Panc1 (cell line): Measurements from ENCODE around the gene SMTN. TPM values are rescaled to one million over a fixed set of nuclear protein-coding genes. Genes with fewer than 3 reads are reported as not detected.

Experiments
- ATAC-seq: fragments of 200-7000 bp; cut with Tn5 transposase; 2 replicates; pipeline ENCODE4 v1.9.1; 2020; ENCODE audit warnings: mild to moderate bottlenecking, moderate library complexity
- BruUV-seq: library from RNA; stranded (reverse); fragments of 400-500 nt; replicated peaks from 2 replicates; lab custom pipeline; 2021; lab: Mats Ljungman, UMichigan
- CTCF ChIA-PET: fragments of 300-600 bp; sonication (Branson Sonifier 250); formaldehyde crosslinking; loops from one replicate; lab custom pipeline; 2022; ENCODE audit warnings: antibody characterized with exemption; lab: Charles Lee
- POLR2A ChIA-PET: fragments of 300-600 bp; sonication (Branson Sonifier 250); formaldehyde crosslinking; loops from one replicate; lab custom pipeline; 2022; ENCODE audit warnings: antibody characterized with exemption; lab: Charles Lee
- DNase-seq: peaks from one replicate; pipeline ENCODE4 v3.0.0-alpha.2; 2010; ENCODE audit warnings: low read depth, low spot score
- H3K27ac ChIP-seq: 2 replicates; pipeline ENCODE4 v1.5.1; 2011; ENCODE audit warnings: mild to moderate bottlenecking, low read length, inconsistent platforms
- H3K27me3 ChIP-seq: fragments of 200-500 bp; sonication (Bioruptor generic); 2 replicates; pipeline ENCODE4 v1.6.0; 2014; ENCODE audit warnings: low read length, inconsistent platforms; ENCODE audit not compliant: control insufficient read depth, insufficient read depth
- H3K36me3 ChIP-seq: fragments of 200-500 bp; sonication (Bioruptor generic); 2 replicates; pipeline ENCODE4 v1.5.1; 2014; ENCODE audit warnings: inconsistent platforms, mild to moderate bottlenecking, low read length, moderate library complexity; ENCODE audit not compliant: control insufficient read depth, insufficient read depth
- H3K4me1 ChIP-seq: 2 replicates; pipeline ENCODE4 v1.5.1; 2011; ENCODE audit warnings: inconsistent platforms, mild to moderate bottlenecking, low read length, moderate library complexity; ENCODE audit not compliant: control insufficient read depth, insufficient read depth
- H3K4me3 ChIP-seq, 2 experiments: 2 replicates each; pipeline ENCODE4 v1.5.1; 2011 to 2012; ENCODE audit warnings: low read depth in 2 of 2, low read length in 2 of 2, mild to moderate bottlenecking in 2 of 2, inconsistent platforms in 1 of 2, moderate library complexity in 1 of 2
- H3K9me3 ChIP-seq: fragments of 200-500 bp; sonication (Bioruptor generic); 2 replicates; pipeline ENCODE4 v1.5.1; 2014; ENCODE audit warnings: low read depth, mild to moderate bottlenecking, inconsistent platforms, low read length, moderate library complexity; ENCODE audit not compliant: control insufficient read depth, insufficient read depth
- POLR2AphosphoS5 ChIP-seq: IDR thresholded peaks from 2 replicates; pipeline ENCODE4 v1.6.1; 2012; ENCODE audit warnings: mild to moderate bottlenecking, low read depth, low read length, moderate library complexity
- REST ChIP-seq, 2 experiments: IDR thresholded peaks; 2 replicates each; pipeline ENCODE4 v1.6.1; 2011 to 2012; ENCODE audit warnings: low read depth in 2 of 2, control low read depth in 1 of 2, low read length in 1 of 2, mild to moderate bottlenecking in 1 of 2, moderate library complexity in 1 of 2; ENCODE audit not compliant: insufficient read depth in 1 of 2
- SIN3A ChIP-seq: IDR thresholded peaks from 2 replicates; pipeline ENCODE4 v1.6.1; 2012; ENCODE audit warnings: low read depth, mild to moderate bottlenecking, low read length, moderate library complexity, borderline replicate concordance; ENCODE audit not compliant: insufficient read depth
- TCF7L2 ChIP-seq: IDR thresholded peaks from 2 replicates; pipeline ENCODE4 v1.6.1; 2011; ENCODE audit warnings: mild to moderate bottlenecking, low read depth, low read length, inconsistent platforms
- in situ Hi-C: cut with HindIII; loops from 2 replicates; pipeline ENCODE4 v1.10.0; 2016; ENCODE audit warnings: low sequenced_read_pairs, low pct_unique_long_range_greater_than_20kb
- intact Hi-C: fragments of 100-400 bp; cut with micrococcal nuclease; formaldehyde crosslinking; loops from one replicate; pipeline ENCODE4 v1.10.0; 2022; ENCODE audit not compliant: unreplicated experiment
- total RNA-seq: library from RNA; stranded (reverse); gene quantifications from one replicate; pipeline ENCODE4 v1.2.1, GENCODE V29; 2021; ENCODE audit not compliant: unreplicated experiment
- TF ChIP-seq, protein P1 (sequence below): fragments of 450-650 bp; IDR thresholded peaks from 2 replicates; pipeline ENCODE4 v1.5.1; 2017; ENCODE audit warnings: mild to moderate bottlenecking

The SMTN gene
- total RNA-seq, 1 experiment from 2014 or later: 71.7 TPM

GRCh38 chr22:31126128-31126868, 45.2 kb downstream of the SMTN start:
- in situ Hi-C loops: no loop called here
- Histone ChIP-seq H3K27ac (no peak overlapping the region), H3K4me1 (no peaks in the 10 kb centered on the region), H3K9me3 (no peaks in the 10 kb centered on the region), H3K4me3 (no peak overlapping the region), H3K27me3 (no peaks in the 10 kb centered on the region), H3K36me3 (no peaks in the 10 kb centered on the region)
- ATAC-seq (no peak), DNase-seq (no peak)
- POLR2A ChIA-PET: no interaction called here
- no TSS peak for BruUV-seq
- intact Hi-C loops: no loop called here
- no peak for TF ChIP-seq REST (IDR thresholded peaks at IDR 0.05; ENCODE audit: insufficient read depth in 1 of 2, low read depth in 2 of 2, low read length in 1 of 2)
- TF ChIP-seq, protein P1, sequence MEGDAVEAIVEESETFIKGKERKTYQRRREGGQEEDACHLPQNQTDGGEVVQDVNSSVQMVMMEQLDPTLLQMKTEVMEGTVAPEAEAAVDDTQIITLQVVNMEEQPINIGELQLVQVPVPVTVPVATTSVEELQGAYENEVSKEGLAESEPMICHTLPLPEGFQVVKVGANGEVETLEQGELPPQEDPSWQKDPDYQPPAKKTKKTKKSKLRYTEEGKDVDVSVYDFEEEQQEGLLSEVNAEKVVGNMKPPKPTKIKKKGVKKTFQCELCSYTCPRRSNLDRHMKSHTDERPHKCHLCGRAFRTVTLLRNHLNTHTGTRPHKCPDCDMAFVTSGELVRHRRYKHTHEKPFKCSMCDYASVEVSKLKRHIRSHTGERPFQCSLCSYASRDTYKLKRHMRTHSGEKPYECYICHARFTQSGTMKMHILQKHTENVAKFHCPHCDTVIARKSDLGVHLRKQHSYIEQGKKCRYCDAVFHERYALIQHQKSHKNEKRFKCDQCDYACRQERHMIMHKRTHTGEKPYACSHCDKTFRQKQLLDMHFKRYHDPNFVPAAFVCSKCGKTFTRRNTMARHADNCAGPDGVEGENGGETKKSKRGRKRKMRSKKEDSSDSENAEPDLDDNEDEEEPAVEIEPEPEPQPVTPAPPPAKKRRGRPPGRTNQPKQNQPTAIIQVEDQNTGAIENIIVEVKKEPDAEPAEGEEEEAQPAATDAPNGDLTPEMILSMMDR: no peak
- CTCF ChIA-PET: no interaction called here

DNA sequence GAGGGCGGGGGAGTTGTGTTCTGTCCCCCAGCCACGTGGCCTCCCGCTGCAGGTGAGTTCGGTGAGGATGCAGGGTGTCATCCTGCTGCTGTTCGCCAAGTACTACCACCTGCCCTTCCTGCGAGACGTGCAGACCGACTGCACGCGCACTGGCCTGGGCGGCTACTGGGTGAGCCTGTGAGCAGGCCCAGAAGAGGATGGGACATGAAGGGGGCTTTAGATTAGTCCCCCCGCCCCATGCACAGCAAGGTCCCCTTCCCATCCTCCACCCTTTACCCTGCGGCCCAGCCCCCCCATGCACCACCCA, 45.7 kb downstream of the SMTN start:
- no peaks in the 10 kb centered on the region for H3K27me3 ChIP-seq
- no peaks in the 10 kb centered on the region for H3K36me3 ChIP-seq
- intact Hi-C loops: no loop called here
- ATAC-seq (no peak), DNase-seq (no peak)
- POLR2A ChIA-PET: no interaction called here
- CTCF ChIA-PET: no interaction called here
- no peak overlapping the region for H3K27ac ChIP-seq
- H3K4me3 ChIP-seq: no peak overlapping the region
- no TSS peak for BruUV-seq
- no peaks in the 10 kb centered on the region for H3K9me3 ChIP-seq
- no peak for TF ChIP-seq TCF7L2
- TF ChIP-seq SIN3A: no peak
- TF ChIP-seq, protein P1: no peak
- no peak for TF ChIP-seq REST (IDR thresholded peaks at IDR 0.05; ENCODE audit: insufficient read depth in 1 of 2, low read depth in 2 of 2, low read length in 1 of 2)
- no peak for TF ChIP-seq POLR2AphosphoS5
- in situ Hi-C loops: no loop called here
- no peaks in the 10 kb centered on the region for H3K4me1 ChIP-seq
